ENCODE data around the gene LRRC4C.

The LRRC4C gene

GRCh38 chr11:40130427-40130826, 1329.0 kb downstream of the LRRC4C start:
- DNase-seq, result peak in 20 of 51 donors; percentile 1 to 64 (median 17)

- peak in 1 of 51 donors; percentile 14 for DNase-seq
These were observed 1330.2 kb downstream of the LRRC4C start for GRCh38 chr11:40129266-40129665.

GRCh38 chr11:40125054-40125453, 1334.4 kb downstream of the LRRC4C start:
- no peak for DNase-seq

GRCh38 chr11:40119661-40120060, 1339.8 kb downstream of the LRRC4C start:
- no peak for DNase-seq

- DNase-seq, result no peak
These were observed 1340.7 kb downstream of the LRRC4C start for GRCh38 chr11:40118780-40119179.

GRCh38 chr11:40118026-40118425, 1341.4 kb downstream of the LRRC4C start:
- DNase-seq, result no peak

GRCh38 chr11:40104941-40105550, 1354.4 kb downstream of the LRRC4C start:
- no peak for DNase-seq

GRCh38 chr11:40100781-40101180, 1358.7 kb downstream of the LRRC4C start:
- no peak for DNase-seq

- DNase-seq, result no peak
These were observed 1359.3 kb downstream of the LRRC4C start for GRCh38 chr11:40100162-40100553.

- DNase-seq, result no peak
These were observed 1359.9 kb downstream of the LRRC4C start for GRCh38 chr11:40099426-40100161.

GRCh38 chr11:40095446-40095845, 1364.0 kb downstream of the LRRC4C start:
- no peak for DNase-seq

GRCh38 chr11:40094954-40095353, 1364.5 kb downstream of the LRRC4C start:
- DNase-seq, result no peak

- DNase-seq, result no peak
These were observed 1379.0 kb downstream of the LRRC4C start for GRCh38 chr11:40080434-40080833.

Measured in hypothalamus (tissue), 51 donors.